ENCODE results near the gene LAMB1.
"Not testable (repeated sequence)": the region's sequence is repeated elsewhere in the genome, so short reads cannot be mapped to it uniquely, and the experiment has no call there.

LAMB1 gene

GRCh38 chr7:107943018-107943417, 59.9 kb downstream of the LAMB1 start:
- no peak for DNase-seq

GRCh38 chr7:107940951-107941350, 62.0 kb downstream of the LAMB1 start:
- DNase-seq, result no peak

GRCh38 chr7:107939573-107940489, 63.1 kb downstream of the LAMB1 start:
- no peak for DNase-seq

GRCh38 chr7:107938456-107939250, 64.3 kb downstream of the LAMB1 start:
- no peak for DNase-seq

GRCh38 chr7:107937531-107937930, 65.4 kb downstream of the LAMB1 start:
- no peak for DNase-seq

- DNase-seq, result no peak
Measured at GRCh38 chr7:107936312-107936711, 66.6 kb downstream of the LAMB1 start.

- DNase-seq, result no peak
Measured at GRCh38 chr7:107934991-107935770, 67.8 kb downstream of the LAMB1 start.

GRCh38 chr7:107933386-107934013, 69.5 kb downstream of the LAMB1 start:
- DNase-seq, result no peak

- DNase-seq, result no peak
Measured at GRCh38 chr7:107932805-107933204, 70.2 kb downstream of the LAMB1 start.

GRCh38 chr7:107931740-107932515, 71.0 kb downstream of the LAMB1 start:
- no peak for DNase-seq

- no peak for DNase-seq
Measured at GRCh38 chr7:107926481-107926880, 76.5 kb downstream of the LAMB1 start.

- DNase-seq, result no peak
Measured at GRCh38 chr7:107924841-107925504, 78.0 kb downstream of the LAMB1 start.

GRCh38 chr7:107922886-107923285, 80.1 kb downstream of the LAMB1 start:
- DNase-seq, result no peak

- not testable (repeated sequence) for DNase-seq
Measured at GRCh38 chr7:107921826-107922225, 81.1 kb downstream of the LAMB1 start.

- DNase-seq, result no peak
Measured at GRCh38 chr7:107920048-107920772, 82.8 kb downstream of the LAMB1 start.

- no peak for DNase-seq
Measured at GRCh38 chr7:107918948-107919347, 84.0 kb downstream of the LAMB1 start.

GRCh38 chr7:107917763-107918651, 85.0 kb downstream of the LAMB1 start:
- DNase-seq, result no peak

- DNase-seq, result no peak
Measured at GRCh38 chr7:107915541-107915940, 87.4 kb downstream of the LAMB1 start.

GRCh38 chr7:107914831-107915230, 88.1 kb downstream of the LAMB1 start:
- no peak for DNase-seq
